Measurements from ENCODE around the gene ABCC1.
A peak's percentile ranks its signal among the peaks of the same experiment; 100 is the strongest.

The ABCC1 gene

DNA sequence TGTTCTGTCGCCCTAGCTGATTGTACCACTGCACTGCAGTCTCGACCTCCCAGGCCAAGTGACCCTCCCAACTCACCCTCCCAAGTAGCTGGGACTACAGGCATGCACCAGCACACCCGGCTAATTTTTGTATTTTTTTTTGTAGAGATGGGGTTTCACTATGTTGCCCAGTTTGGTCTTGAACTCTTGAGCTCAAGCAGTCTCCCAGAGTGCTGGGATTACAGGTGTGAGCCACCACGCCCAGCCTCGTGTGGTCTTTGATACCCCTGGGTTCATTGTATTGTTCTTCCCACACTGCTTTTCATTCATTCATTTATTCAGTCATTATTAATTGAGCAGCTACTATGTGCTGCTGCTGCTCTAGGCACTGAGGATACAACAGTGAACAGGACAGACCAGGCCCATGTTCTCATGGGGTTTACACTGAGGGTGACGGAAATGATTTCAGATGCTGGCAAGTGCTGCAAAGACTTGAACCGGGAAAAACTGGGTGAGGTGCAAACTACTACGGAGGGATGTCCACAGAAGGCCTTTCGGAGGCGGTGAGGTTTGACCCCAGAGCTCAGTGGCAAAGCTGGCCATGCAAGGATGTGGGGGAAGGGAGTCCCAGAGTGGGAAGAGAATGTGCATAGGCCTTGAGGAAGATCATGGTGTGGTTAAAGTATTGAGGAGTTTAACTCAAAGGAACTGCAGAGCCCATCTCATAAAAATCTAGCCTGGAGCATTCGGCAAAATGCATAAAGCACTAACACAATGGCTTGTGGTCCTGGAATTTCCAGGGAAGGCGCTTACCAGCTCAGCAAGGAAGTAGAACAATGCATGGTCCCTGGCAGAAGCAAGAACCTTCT, 10.9 kb downstream of the ABCC1 start:
- no peak overlapping the region for H3K4me3 ChIP-seq (ENCODE audit: control insufficient read depth, low read depth, low read length)
- no peak for DNase-seq (ENCODE audit: low read depth)
- TF ChIP-seq, protein P1, sequence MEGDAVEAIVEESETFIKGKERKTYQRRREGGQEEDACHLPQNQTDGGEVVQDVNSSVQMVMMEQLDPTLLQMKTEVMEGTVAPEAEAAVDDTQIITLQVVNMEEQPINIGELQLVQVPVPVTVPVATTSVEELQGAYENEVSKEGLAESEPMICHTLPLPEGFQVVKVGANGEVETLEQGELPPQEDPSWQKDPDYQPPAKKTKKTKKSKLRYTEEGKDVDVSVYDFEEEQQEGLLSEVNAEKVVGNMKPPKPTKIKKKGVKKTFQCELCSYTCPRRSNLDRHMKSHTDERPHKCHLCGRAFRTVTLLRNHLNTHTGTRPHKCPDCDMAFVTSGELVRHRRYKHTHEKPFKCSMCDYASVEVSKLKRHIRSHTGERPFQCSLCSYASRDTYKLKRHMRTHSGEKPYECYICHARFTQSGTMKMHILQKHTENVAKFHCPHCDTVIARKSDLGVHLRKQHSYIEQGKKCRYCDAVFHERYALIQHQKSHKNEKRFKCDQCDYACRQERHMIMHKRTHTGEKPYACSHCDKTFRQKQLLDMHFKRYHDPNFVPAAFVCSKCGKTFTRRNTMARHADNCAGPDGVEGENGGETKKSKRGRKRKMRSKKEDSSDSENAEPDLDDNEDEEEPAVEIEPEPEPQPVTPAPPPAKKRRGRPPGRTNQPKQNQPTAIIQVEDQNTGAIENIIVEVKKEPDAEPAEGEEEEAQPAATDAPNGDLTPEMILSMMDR (conservative IDR thresholded peaks at IDR 0.05; ENCODE audit: control insufficient read depth, insufficient read depth, low read depth, low read length): no peak

DNA sequence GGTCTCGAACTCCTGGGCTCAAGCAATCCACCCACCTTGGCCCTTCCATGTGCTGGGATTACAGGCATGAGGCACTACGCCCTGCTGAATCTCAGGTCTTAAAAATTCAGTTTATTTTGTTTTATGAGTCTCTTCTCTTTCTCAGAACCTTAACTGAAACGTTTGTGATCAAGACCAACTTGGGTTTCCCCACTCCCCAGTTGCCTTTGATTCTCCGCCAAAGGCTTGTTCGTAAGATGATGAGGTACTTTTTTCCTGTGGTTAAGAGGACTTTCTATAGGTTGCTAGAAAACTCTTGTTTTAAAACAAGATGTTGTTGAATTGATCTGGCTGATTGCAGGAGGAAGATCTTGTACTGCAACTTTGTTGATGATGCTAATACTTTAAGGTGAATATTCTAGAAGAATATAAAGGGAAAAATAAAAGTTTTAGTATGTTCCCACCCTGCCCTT, 11.7 kb downstream of the ABCC1 start:
- TF ChIP-seq, protein P1 (conservative IDR thresholded peaks at IDR 0.05; ENCODE audit: control insufficient read depth, insufficient read depth, low read depth, low read length): no peak
- H3K4me3 ChIP-seq (ENCODE audit: control insufficient read depth, low read depth, low read length): no peak overlapping the region
- DNase-seq (ENCODE audit: low read depth): peak; percentile 56

DNA sequence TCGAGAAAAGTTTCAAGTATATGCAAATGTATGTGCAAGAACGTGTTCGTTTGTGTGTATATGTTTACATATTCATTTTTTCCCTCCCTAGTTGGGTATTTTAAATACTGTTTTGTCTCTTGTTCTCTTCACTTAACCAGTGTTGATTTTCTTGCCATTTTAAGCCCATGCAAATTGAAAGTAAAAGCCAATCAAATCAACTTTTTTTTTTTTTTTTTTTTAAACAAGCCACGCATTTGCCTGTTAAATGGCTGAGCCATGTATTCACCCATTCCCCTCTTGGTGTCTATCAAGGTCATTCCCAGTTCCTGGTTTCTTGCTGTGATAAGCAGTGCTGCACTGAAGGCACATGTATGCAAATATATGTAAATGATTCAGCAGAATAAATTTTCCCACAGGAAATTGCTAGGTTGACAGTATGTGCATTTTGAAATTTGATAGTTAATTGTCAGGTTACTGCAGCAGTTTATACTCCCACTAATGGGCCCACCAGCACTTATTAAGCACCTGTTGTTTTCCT, 12.2 kb downstream of the ABCC1 start:
- no peak for DNase-seq (ENCODE audit: low read depth)
- TF ChIP-seq, protein P1 (conservative IDR thresholded peaks at IDR 0.05; ENCODE audit: control insufficient read depth, insufficient read depth, low read depth, low read length): no peak
- H3K4me3 ChIP-seq (ENCODE audit: control insufficient read depth, low read depth, low read length): no peak overlapping the region

DNA sequence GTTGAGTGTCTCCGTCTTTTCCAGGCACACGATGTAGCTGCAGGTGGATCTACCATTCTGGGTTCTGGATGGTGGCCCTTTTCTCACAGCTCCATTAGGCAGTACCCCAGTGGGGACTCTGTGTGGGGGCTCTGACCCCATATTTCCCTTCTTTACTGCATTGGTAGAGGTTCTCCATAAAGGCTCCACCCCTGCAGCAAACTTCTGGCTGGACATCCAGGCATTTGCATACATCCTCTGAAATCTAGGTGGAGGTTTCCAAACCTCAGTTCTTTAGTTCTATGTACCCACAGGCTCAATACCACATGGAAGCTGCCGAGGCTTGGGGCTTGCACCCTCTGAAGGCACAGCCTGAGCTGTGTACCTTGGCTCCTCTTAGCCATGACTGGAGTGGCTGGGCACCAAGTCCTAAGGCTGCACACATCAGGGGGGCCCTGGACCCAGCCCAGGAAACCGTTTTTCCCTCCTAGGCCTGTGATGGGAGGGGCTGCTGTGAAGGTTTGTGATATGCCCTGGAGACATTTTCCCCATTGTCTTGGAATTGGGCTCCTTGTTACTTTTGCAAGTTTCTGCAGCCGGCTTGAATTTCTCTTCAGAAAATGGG, 14.0 kb downstream of the ABCC1 start:
- TF ChIP-seq, protein P1 (conservative IDR thresholded peaks at IDR 0.05; ENCODE audit: control insufficient read depth, insufficient read depth, low read depth, low read length): no peak
- no peak for DNase-seq (ENCODE audit: low read depth)
- no peak overlapping the region for H3K4me3 ChIP-seq (ENCODE audit: control insufficient read depth, low read depth, low read length)

DNA sequence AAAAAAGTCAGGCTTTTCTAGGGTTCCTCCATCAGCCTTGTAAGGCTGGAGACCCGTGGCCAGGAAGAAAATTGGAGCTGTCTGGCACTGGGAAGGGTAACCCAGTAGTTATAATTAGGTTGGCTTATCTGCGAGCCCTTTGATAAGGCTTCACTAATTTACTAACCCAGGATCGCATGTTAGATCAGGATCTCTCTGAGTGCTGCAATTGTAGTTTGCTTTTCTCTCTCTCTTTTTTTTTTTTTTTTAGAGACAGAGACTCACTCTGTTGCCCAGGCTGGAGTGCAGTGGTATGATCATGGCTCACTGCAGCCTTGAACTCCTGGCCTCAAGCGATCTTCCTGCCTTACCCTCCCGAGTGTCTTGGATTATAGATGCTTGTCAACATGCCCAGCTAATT, 17.0 kb downstream of the ABCC1 start:
- TF ChIP-seq, protein P1 (conservative IDR thresholded peaks at IDR 0.05; ENCODE audit: control insufficient read depth, insufficient read depth, low read depth, low read length): no peak

DNA sequence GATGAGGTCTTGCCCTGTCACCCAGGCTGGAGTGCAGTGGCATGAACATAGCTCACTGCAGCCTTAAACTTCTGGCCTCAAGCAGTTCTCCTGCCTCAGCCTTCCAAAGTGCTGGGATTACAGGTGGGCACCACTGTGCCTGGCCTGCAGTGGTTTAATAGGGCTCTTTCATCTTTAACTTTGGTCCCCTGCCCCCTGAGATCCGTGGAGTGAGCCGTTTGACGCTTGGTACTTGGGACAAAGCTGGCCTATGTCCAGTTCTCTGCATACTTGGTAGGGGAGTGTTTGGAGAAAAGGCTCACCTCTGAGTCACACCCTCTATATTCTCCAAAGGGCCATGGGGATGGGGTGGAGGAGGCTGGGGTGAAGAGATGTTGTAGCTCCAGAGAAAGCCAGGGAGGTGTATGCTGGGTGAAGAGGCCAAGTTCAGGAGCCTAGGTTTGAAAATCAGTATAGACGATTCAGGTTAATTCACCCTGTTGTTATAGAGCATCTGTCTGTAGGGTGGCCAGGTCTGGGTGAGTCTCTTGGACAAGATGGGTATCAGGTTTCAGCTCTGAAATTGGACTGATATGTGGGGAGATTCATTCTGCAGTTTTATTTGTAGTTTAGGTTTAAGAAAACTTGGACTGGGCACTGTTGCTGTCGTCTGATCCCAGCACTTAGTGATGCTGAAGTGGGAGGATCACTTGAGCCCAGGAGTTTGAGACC, 17.6 kb downstream of the ABCC1 start:
- no peak overlapping the region for H3K4me3 ChIP-seq (ENCODE audit: control insufficient read depth, low read depth, low read length)
- TF ChIP-seq, protein P1 (conservative IDR thresholded peaks at IDR 0.05; ENCODE audit: control insufficient read depth, insufficient read depth, low read depth, low read length): no peak
- DNase-seq (ENCODE audit: low read depth): peak; percentile 87

More for the DNA sequence above, 17.0 kb downstream of the ABCC1 start:
- H3K4me3 ChIP-seq (ENCODE audit: control insufficient read depth, low read depth, low read length): no peak overlapping the region
- no peak for DNase-seq (ENCODE audit: low read depth)
